Esophagus muscularis mucosa (tissue), 4 donors: ENCODE results near the gene COPE. TPM values are rescaled to one million over a fixed set of nuclear protein-coding genes. Genes with fewer than 3 reads are reported as not detected.
A peak's percentile ranks its signal among the peaks of the same experiment; 100 is the strongest.

Source experiments
- DNase-seq: peaks from one replicate; pipeline ENCODE4 v3.0.0-alpha.2; 2017; ENCODE audit errors: extremely low spot score
- H3K27ac ChIP-seq, 4 donors: fragments of 200-600 bp; sonication (generic); replicated peaks in 1 of 4; 1 replicate in 3 of 4; 2 replicates in 1 of 4; pipeline ENCODE4 v1.5.1; 2016 to 2019; ENCODE audit warnings: mild to moderate bottlenecking in 1 of 4
- H3K27me3 ChIP-seq, 4 donors: fragments of 200-600 bp; sonication (generic); one replicate each; pipeline versions ENCODE4 v1.5.1 to v1.6.0; 2016 to 2019
- H3K36me3 ChIP-seq, 4 donors: fragments of 200-600 bp; sonication (generic); one replicate each; pipeline ENCODE4 v1.5.1; 2016 to 2019
- H3K4me1 ChIP-seq, 4 donors: fragments of 200-600 bp; sonication (generic); one replicate each; pipeline ENCODE4 v1.5.1; 2016 to 2019
- H3K4me3 ChIP-seq, 4 donors: fragments of 200-600 bp; sonication (generic); 1 replicate in 2 of 4; 2 replicates in 2 of 4; pipeline ENCODE4 v1.5.1; 2016 to 2019; ENCODE audit warnings: mild to moderate bottlenecking in 4 of 4, moderate library complexity in 1 of 4
- H3K9me3 ChIP-seq, 4 donors: fragments of 200-600 bp; sonication (generic); 1 replicate in 3 of 4; 2 replicates in 1 of 4; pipeline ENCODE4 v1.5.1; 2016 to 2019
- CTCF ChIP-seq, 3 experiments: fragments of 200-600 bp in 2 of 3; fragments of 450-650 bp in 1 of 3; sonication (generic) in 2 of 3; IDR thresholded peaks; one replicate each; pipeline ENCODE4 v1.5.1; 2017 to 2019; ENCODE audit warnings: antibody characterized with exemption in 3 of 3, mild to moderate bottlenecking in 2 of 3, moderate library complexity in 1 of 3
- EP300 ChIP-seq: sonication (generic); formaldehyde crosslinking; IDR thresholded peaks from one replicate; pipeline ENCODE4 v1.6.1; 2017; ENCODE audit warnings: antibody characterized with exemption
- POLR2A ChIP-seq: fragments of 450-650 bp; IDR thresholded peaks from one replicate; pipeline ENCODE4 v1.6.1; 2017; ENCODE audit warnings: antibody characterized with exemption, moderate library complexity, mild to moderate bottlenecking, low read depth
- POLR2AphosphoS5 ChIP-seq, 2 donors: sonication (generic); formaldehyde crosslinking; IDR thresholded peaks; one replicate each; pipeline ENCODE4 v1.6.1; 2017; ENCODE audit warnings: antibody characterized with exemption in 2 of 2
- WGBS: methylation state at CpG from one replicate; pipeline ENCODE4 v1.1.5; 2018; 5-methylcytosine and 5-hydroxymethylcytosine counted together
- intact Hi-C: fragments of 100-400 bp; cut with DNase I; formaldehyde crosslinking; loops from one replicate; pipeline ENCODE4 v1.15.1; 2023
- total RNA-seq, 4 donors: library from RNA; depleted of rRNA; stranded (reverse); fragments of >200 nt; gene quantifications; one replicate each; pipeline versions ENCODE4 v1.1.0 to v1.2.1, GENCODE V29; 2016

Gene COPE
- total RNA-seq, 4 donors from 2014 or later: 173 to 231 (median 210) TPM

GRCh38 chr19:18893587-18894253 lies 25.5 kb downstream of the COPE start:
- H3K9me3 ChIP-seq: no peaks in the 10 kb centered on the region
- intact Hi-C loops: no loop called here
- H3K27me3 ChIP-seq: peaks cover 0 to 48% (median 16%) of the 10 kb centered on the region in 4 donors
- H3K27ac ChIP-seq: peak overlapping the region in 1 of 4 donors; percentile 67
- 44% methylated on average over 17 of the region's 18 CpGs for WGBS
- DNase-seq: no peak
- H3K4me3 ChIP-seq: peak overlapping the region in 2 of 4 donors; percentile 51 to 54
- H3K36me3 ChIP-seq: peaks cover 0 to 6% (median 2%) of the 10 kb centered on the region in 4 donors
- peaks cover 24 to 33% (median 27%) of the 10 kb centered on the region in 4 donors for H3K4me1 ChIP-seq
- no peak for TF ChIP-seq POLR2AphosphoS5 (IDR thresholded peaks at IDR 0.05)
- no peak for TF ChIP-seq POLR2A
- no peak for TF ChIP-seq EP300
- no peak for TF ChIP-seq CTCF (IDR thresholded peaks at IDR 0.05)

- H3K36me3 ChIP-seq: no peaks in the 10 kb centered on the region
- H3K27me3 ChIP-seq: peaks cover 0 to 27% (median 12%) of the 10 kb centered on the region in 4 donors
- no peak overlapping the region for H3K27ac ChIP-seq
- no peak for DNase-seq
- WGBS: 90% methylated on average over 10 of the region's 10 CpGs
- TF ChIP-seq CTCF (IDR thresholded peaks at IDR 0.05): no peak
- no peak for TF ChIP-seq POLR2AphosphoS5 (IDR thresholded peaks at IDR 0.05)
- no peak for TF ChIP-seq POLR2A
- TF ChIP-seq EP300: no peak
- H3K4me3 ChIP-seq: no peak overlapping the region
- intact Hi-C loops: loop anchor here (10.0 kb wide), 1 partner anchor 115 kb away; no protein-coding TSS in a partner anchor
- H3K9me3 ChIP-seq: no peaks in the 10 kb centered on the region
- H3K4me1 ChIP-seq: peaks cover 12 to 17% (median 16%) of the 10 kb centered on the region in 4 donors
These were observed 29.0 kb downstream of the COPE start for GRCh38 chr19:18889949-18890745.

- Histone ChIP-seq H3K27me3 (no peaks in the 10 kb centered on the region), H3K4me3 (no peak overlapping the region), H3K36me3 (no peaks in the 10 kb centered on the region), H3K9me3 (no peaks in the 10 kb centered on the region), H3K4me1 (no peaks in the 10 kb centered on the region), H3K27ac (no peak overlapping the region)
- 91% methylated on average over 4 of the region's 4 CpGs for WGBS
- DNase-seq: no peak
- TF ChIP-seq POLR2A: no peak
- no peak for TF ChIP-seq CTCF (IDR thresholded peaks at IDR 0.05)
- TF ChIP-seq EP300: no peak
- no peak for TF ChIP-seq POLR2AphosphoS5 (IDR thresholded peaks at IDR 0.05)
- intact Hi-C loops: loop anchor here (10.0 kb wide), 1 partner anchor 118 kb away; no protein-coding TSS in a partner anchor
These were observed 32.2 kb downstream of the COPE start for GRCh38 chr19:18886972-18887371.

GRCh38 chr19:18883526-18884304 lies 35.5 kb downstream of the COPE start:
- no peak for DNase-seq
- 91% methylated on average over 30 of the region's 30 CpGs for WGBS
- Histone ChIP-seq H3K9me3 (no peaks in the 10 kb centered on the region), H3K4me1 (no peaks in the 10 kb centered on the region), H3K36me3 (peaks cover 0 to 4% (median 0%) of the 10 kb centered on the region in 4 donors), H3K27me3 (no peaks in the 10 kb centered on the region), H3K27ac (no peak overlapping the region), H3K4me3 (no peak overlapping the region)
- TF ChIP-seq POLR2A (no peak), EP300 (no peak), CTCF (IDR thresholded peaks at IDR 0.05) (no peak), POLR2AphosphoS5 (IDR thresholded peaks at IDR 0.05) (no peak)
- intact Hi-C loops: loop anchor here (10.0 kb wide), 1 partner anchor 121 kb away; no protein-coding TSS in a partner anchor
